HG03159 (cell line): Measurements from ENCODE around the gene ABCD3.
"Not testable (repeated sequence)": the region's sequence is repeated elsewhere in the genome, so short reads cannot be mapped to it uniquely, and the experiment has no call there.

ENCODE experiments used
- ATAC-seq: cut with Tn5 transposase; IDR thresholded peaks from one replicate; pipeline ENCODE4 v1.9.1; 2021; ENCODE audit warnings: mild to moderate bottlenecking, moderate library complexity; ENCODE audit not compliant: unreplicated experiment

Gene ABCD3

GRCh38 chr1:94544706-94545490 is 126.7 kb downstream of the ABCD3 start:
- ATAC-seq = no peak

GRCh38 chr1:94549706-94550105 is 131.5 kb downstream of the ABCD3 start:
- no peak for ATAC-seq

GRCh38 chr1:94550396-94550795 is 132.2 kb downstream of the ABCD3 start:
- no peak for ATAC-seq

GRCh38 chr1:94550800-94551241 is 132.6 kb downstream of the ABCD3 start:
- no peak for ATAC-seq

GRCh38 chr1:94551449-94551848 is 133.3 kb downstream of the ABCD3 start:
- no peak for ATAC-seq

GRCh38 chr1:94552071-94552586 is 133.9 kb downstream of the ABCD3 start:
- ATAC-seq = no peak

GRCh38 chr1:94553323-94553730 is 135.1 kb downstream of the ABCD3 start:
- no peak for ATAC-seq

- no peak for ATAC-seq
Observed at GRCh38 chr1:94553931-94554330, 135.7 kb downstream of the ABCD3 start.

- no peak for ATAC-seq
Observed at GRCh38 chr1:94554580-94554979, 136.4 kb downstream of the ABCD3 start.

- no peak for ATAC-seq
Observed at GRCh38 chr1:94555091-94555490, 136.9 kb downstream of the ABCD3 start.

GRCh38 chr1:94559921-94560320 is 141.7 kb downstream of the ABCD3 start:
- ATAC-seq = no peak

- no peak for ATAC-seq
Observed at GRCh38 chr1:94560333-94560732, 142.1 kb downstream of the ABCD3 start.

GRCh38 chr1:94562519-94563260 is 144.5 kb downstream of the ABCD3 start:
- no peak for ATAC-seq

GRCh38 chr1:94565901-94566300 is 147.7 kb downstream of the ABCD3 start:
- ATAC-seq = no peak

- not testable (repeated sequence) for ATAC-seq
Observed at GRCh38 chr1:94566436-94566835, 148.2 kb downstream of the ABCD3 start.

GRCh38 chr1:94567975-94568607 is 149.9 kb downstream of the ABCD3 start:
- ATAC-seq = not testable (repeated sequence)
